CD4-positive, alpha-beta T cell treated with Interleukin-6 for 4 hours (primary cell): ENCODE data around the gene LECT2.

Experiments
- DNase-seq: peaks from one replicate; pipeline ENCODE4 v3.0.0-alpha.2; 2020; ENCODE audit warnings: mixed read lengths

LECT2 gene

DNA sequence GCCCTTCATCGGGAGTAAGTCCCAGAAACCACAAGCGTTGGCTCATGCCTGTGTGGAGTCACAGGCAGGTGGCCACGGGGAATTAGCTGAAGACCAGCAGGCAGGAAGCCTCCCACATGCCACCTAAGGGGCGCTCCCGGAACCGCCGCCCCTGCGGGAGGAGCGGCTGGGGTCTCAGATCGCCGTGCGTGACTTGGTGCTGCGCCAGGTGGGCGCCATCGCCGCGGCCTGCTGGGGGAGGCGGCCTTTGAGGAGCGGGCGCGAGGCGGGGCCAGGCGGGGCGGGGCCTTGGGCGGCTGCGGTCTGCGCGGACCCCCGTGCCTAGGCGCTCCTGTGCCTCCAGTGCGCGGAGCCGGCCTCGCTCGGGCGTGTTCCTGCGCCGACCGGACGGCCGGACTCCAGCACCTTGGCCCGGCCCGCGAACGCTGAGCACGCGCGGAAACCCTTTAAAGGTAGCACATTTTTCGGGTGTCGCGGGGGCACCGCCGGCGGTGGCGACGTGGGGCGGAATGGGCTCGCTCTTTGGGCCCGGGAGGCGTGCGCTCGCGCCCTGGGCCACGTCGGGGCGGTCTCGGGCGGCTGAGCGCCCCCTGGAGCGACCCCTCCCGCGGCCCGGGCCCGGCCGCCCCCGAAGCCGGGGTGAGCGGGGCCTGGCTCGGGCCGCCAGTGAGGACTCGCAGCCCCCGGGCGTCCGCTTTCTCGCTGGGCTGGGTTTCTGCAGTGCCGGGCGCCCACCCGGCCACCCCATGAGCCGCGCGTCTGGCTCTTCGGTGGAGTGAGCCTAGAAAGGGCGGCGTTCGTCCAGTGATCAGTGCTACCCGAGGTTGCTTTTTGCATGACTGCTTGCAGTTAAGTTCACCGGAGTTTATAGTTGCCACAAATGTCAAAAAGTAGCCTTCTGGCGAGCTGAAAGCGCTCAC, 24.5 kb downstream of the LECT2 start:
- no peak for DNase-seq

DNA sequence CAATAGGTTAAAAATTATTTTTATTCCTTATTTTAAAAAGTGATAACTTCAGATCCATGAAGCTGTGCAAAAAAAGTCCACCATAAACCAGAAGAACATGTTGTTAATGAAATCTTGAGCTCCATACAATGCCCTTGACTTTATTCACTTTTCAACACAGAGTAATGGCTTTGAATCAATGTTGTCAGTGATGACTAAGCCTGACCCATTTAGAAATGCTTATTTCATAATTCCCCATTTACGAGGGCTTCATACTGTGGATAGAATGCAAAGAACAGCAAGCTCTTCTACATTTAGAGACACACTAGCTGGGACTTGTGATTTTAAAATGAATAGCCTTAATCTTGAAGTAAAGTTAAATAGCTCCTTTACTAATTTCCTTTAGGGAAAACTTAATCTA, 33.4 kb downstream of the LECT2 start:
- DNase-seq, result no peak

DNA sequence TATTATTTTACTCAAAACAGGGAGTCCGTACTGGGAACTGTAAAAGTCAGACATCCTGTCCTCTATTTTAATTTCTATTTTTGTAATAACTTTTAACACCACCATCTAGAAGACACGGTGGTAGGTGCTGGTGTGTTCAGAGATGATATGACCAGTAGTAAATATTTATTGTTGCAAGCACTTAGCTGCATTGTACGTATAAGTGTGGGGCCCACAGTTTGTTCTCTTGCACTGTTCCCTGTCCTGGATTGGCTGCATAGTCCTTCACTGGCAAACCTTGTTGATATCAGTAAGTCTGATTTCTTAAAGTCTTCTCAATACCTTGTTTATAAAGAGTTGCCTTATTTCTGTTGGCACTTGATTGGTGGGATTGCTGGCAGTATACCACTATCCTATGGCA, 34.6 kb downstream of the LECT2 start:
- DNase-seq, result no peak

DNA sequence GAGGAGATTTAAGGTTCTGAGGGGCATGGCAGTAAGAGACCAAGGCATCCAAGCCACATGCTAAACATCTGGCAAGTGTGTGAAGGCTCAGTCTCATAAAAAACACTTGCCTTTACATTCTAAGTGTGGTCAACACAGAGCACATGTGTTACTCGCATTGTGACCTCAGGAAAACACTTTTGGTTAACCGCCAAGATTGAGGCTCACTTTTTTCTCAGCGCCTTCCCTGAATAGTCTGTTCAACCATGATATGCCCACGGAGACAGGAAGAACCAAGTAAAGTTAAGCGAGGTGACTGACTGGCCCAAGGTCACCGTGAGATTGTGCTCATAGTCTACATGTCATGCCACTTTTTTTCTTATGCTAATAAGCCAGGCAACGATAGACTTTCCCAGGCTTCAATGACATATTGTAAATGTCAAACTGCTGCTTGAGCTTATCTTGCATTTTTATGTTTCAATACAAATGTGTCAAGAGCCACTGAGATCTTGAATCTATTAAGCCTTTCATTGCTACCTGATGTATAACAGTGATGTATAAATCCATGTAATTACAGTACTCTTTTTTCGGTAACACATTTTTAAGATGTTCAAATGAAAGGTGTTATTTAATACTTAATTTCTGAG, 38.0 kb downstream of the LECT2 start:
- DNase-seq, result no peak

DNA sequence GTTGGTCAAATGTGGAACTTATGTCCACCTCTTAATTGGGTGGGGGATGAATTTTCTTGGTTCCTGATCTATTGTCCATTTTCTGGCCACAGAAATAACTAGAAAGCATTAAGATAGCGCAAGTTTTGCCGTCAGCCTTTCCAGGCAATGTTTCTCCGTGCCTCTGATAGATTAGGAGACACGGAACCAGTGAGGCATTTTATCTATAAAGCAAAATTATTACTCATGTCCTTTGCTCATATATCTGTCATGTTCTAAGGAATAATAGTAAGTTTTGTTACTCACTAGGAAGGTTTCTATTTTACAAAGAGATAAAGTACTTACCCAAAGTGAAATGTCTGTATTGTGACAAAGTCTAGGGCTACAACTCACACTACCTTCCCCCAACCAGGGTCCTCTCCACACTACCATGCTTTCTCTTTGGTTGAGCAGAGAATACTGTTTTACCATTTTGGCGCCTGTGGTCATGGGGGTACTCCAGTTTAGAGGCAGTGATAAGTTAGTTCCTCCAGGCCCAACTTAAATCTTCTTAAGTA, 39.2 kb downstream of the LECT2 start:
- DNase-seq, result no peak

DNA sequence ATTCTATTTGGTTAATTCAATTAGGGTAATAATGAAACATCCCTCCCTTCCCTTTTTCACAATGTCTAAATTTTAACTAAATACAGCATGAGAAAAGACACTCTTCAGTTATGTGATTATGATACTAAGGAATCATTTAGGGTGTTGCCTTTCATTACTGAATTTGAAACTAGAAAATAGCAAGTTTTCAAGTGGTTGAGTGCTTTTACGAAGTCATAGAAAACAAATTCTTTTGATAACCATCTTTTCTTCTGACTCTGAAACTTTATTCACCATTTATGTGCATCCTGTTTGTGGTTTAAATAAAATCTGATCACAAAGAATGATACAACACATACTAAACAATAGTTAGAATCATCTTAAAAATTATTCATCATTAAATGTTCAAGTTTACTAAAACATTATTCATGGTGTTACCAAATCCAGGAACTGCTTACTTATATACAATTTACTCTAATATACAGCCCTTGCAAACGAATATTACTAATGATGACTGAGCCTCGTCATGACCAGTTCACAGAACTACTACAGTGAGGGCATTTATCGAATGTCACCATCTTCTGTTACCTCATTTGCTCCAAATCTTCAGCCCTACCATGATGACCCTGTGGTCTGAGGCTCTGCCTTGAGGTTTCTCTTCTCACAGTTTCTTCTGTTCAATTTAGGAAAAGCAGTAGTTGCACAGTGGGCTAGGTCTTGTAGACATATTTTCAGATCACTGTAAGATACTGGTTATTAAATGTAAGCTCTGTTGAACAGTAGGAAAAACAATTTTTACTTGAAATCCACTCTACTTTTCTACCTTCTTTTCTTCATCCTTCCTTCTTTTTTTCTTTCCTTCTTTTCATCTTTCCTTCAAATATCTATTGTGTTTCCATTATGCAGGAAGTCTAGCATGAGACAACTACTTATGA, 40.8 kb downstream of the LECT2 start:
- DNase-seq, result no peak

DNA sequence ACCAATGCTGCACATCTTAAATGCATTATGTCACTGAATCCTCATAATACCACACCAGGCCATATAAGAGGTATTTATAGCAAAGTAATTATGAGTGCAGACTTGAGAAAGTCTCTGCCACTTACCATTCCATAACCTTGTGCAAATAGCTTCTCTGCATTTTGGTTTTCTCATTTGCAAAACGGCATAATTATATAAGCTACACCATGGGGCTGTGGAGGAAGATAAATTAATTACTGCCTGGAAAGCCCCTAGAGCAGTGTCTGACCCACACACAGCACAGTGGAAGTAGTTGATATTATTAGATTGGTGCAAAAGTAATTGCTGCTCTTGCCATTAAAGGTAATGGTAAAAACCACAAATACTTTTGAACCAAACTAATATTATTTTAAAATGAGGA, 49.6 kb downstream of the LECT2 start:
- no peak for DNase-seq

DNA sequence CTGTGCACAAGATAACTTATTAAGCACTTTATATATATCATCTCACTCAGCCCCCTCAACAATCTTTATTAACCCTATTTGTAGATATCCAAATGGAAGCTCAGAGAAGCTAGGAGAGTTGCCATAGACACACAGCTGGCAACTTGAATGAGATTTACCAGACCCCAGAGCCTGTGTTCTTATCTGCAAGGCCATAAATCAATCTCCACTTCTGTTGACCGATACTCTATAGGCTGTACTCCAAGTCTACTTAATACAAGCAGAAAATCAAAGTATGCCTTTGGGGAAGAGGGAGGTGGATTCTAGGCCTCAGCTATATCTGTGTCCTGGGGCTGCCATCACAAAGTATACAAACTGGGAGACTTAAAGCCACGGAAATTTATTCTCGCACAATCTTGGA, 53.1 kb downstream of the LECT2 start:
- DNase-seq, result no peak

DNA sequence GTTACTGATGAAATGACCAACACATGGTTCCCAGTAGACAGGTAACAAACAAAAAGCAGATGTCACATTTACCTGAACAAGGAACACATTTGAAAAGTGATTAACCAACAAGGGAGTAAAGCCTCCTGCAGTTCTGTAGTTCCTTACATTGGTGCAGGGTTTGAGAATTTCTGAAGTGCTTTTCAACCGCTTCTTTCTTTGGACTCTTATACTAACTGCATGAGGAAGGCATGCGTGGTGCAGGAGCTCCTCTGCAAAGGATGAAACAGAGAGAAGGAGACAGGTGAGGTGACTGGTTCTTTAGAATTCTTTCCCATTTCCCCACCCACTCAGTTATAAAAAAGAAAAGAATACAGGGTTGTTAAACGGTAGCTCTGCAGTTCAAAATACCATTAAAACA, 54.5 kb downstream of the LECT2 start:
- DNase-seq, result no peak

DNA sequence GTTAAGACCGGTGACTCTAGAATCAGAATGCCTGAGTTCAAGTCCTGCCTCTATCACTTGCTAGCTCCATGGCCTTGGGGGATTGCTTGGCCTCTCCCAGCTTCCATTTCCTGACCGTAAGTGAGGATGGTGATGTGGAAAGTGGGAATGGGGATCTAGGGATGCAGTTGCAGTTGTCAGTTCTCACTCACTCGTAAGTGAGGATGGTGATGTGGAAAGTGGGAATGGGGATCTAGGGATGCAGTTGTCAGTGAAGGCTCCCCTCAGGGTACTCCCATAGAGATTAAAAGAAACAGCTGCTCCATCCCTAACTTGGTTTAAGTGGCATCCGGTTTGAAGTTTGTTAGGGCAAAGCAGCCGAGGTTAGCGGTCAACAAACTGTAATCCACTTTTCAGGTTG, 56.1 kb downstream of the LECT2 start:
- no peak for DNase-seq
